Activated naive CD8-positive, alpha-beta T cell treated with anti-CD3 and anti-CD28 coated beads, Interleukin-2, amount 50 U/mL, for 24 hours (primary cell): ENCODE data around the gene TMEM14C.

Source experiments
- ATAC-seq: fragments of 150-1000 bp; cut with Tn5 transposase; one replicate; pipeline ENCODE4 v1.10.0; 2021
- DNase-seq: peaks from one replicate; pipeline ENCODE4 v3.0.0; 2021
- H3K27ac Mint-ChIP-seq: one replicate; pipeline ENCODE4 v1.8.0; 2021; ENCODE audit warnings: mild to moderate bottlenecking, mixed read lengths
- H3K27me3 Mint-ChIP-seq: one replicate; pipeline ENCODE4 v1.8.0; 2021; ENCODE audit warnings: mixed read lengths
- H3K36me3 Mint-ChIP-seq: one replicate; pipeline ENCODE4 v1.8.0; 2021; ENCODE audit warnings: low read depth, mixed read lengths
- H3K4me1 Mint-ChIP-seq: one replicate; pipeline ENCODE4 v1.8.0; 2021; ENCODE audit warnings: mixed read lengths
- H3K4me3 Mint-ChIP-seq: one replicate; pipeline ENCODE4 v1.8.0; 2021; ENCODE audit warnings: mild to moderate bottlenecking, moderate library complexity, mixed read lengths
- H3K9me3 Mint-ChIP-seq: one replicate; pipeline ENCODE4 v1.8.0; 2021; ENCODE audit warnings: mixed read lengths

The TMEM14C gene

DNA sequence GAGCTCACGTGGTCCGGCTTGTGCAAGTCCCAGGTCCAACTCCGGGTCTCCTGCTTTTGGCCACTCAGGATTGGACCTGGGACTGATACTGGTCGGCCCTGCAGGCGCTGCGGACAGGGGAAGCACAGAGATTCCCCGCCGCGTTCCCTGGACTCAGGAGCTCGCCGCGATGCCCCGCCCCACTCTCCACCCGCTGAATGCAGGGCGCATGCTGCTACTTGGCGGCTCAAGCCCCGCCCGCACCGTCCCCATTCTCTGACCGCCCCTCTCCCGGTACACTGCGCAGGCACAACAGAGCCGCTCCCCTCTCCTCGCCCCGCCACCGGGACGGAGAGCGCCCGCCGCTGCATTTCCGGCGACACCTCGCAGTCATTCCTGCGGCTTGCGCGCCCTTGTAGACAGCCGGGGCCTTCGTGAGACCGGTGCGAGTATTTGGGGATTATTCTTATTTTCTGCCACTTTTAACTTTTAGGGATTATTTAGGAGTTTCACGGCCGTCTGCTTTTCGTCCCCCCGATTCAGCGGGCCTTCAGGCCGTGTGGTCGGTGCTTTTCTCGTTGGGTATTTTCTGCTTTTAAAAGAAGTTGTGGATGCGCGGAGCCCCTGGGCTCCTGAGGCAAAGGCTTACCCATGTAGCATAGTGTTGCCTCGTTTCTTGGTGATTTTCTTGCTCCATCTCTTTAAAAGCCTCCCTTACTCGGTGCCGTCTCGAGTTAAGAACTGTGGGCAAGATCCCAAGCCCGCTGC is at the start of gene TMEM14C:
TMEM14C (plus strand) TSS at position 251 of the 747 bp plus-strand sequence. CDS start 1,544 bp downstream, outside the sequence.
- Mint-ChIP-seq H3K9me3 (peaks cover 9% of the 10 kb centered on the region), H3K36me3 (peaks cover 25% of the 10 kb centered on the region), H3K4me3 (peak within 1 kb of the TSS; percentile 91), H3K27ac (peak within 1 kb of the TSS; percentile 91), H3K4me1 (peaks cover 57% of the 10 kb centered on the region), H3K27me3 (no peaks in the 10 kb centered on the region)
- ATAC-seq (peak; percentile 97), DNase-seq (peak; percentile 92)

DNA sequence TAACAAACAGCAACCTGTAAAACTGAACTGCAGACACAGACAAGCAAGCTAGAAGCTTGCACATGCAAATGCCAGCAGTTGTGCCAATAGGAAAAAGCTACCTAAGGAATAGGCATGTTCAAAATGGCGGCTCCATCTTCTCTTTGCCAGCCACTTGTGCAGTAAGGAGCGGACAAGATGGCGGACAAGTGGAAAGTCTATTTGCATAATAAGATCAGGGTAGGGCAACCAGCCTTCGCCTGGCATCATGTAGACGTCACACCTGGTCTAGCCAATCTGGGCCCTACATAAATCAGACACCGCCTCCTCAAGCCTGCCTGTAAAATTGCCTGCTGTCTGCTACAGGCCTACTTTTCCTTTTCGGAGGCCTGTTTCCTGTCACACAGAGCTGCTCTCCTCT is 46.5 kb upstream of the TMEM14C start:
- ATAC-seq (no peak), DNase-seq (no peak)
- H3K27ac Mint-ChIP-seq, result no peak overlapping the region
- no peak overlapping the region for H3K4me3 Mint-ChIP-seq
- peaks cover 7% of the 10 kb centered on the region for H3K27me3 Mint-ChIP-seq
- H3K36me3 Mint-ChIP-seq, result no peaks in the 10 kb centered on the region
- H3K9me3 Mint-ChIP-seq, result no peaks in the 10 kb centered on the region
- peaks cover 3% of the 10 kb centered on the region for H3K4me1 Mint-ChIP-seq

DNA sequence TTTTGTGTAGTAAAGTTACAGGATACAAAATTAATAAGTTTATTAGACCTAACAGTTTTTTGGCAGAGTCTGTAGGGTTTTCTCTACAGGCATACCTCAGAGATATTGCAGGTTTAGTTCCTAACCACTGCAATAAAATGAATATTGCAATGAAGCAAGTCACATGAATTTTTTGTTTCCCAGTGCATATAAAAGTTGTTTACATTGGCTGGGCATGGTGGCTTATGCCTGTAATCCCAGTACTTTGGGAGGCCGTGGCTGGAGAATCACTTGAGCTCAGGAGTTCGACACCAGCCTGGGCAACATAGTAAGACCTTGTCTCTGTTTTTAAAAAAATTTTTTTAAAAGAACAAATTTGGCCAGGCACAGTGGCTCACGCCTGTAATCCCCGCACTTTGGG is 44.4 kb upstream of the TMEM14C start:
- ATAC-seq, result no peak
- no peak overlapping the region for H3K4me3 Mint-ChIP-seq
- peaks cover 21% of the 10 kb centered on the region for H3K4me1 Mint-ChIP-seq
- DNase-seq, result no peak
- peaks cover 4% of the 10 kb centered on the region for H3K27me3 Mint-ChIP-seq
- H3K9me3 Mint-ChIP-seq, result no peaks in the 10 kb centered on the region
- H3K36me3 Mint-ChIP-seq, result no peaks in the 10 kb centered on the region
- no peak overlapping the region for H3K27ac Mint-ChIP-seq

DNA sequence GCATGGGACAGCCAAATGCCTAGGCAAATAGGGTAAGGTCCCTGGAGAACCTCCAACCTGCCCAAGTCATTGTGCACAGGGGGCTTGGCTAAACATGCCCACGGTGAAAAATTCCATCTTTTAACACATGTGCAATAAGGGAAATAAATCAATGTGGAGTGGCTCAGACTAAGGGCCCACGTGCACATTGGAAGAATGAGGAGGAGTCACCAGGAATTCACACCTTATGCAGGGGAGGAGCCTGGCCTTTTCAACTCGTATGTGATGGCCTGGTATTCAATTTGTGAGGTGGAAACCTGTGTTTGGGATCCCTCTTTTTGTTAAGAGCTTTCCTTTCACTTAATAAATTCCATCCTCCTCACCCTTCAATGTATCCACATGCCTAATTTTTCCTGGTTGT is 41.1 kb upstream of the TMEM14C start:
- peaks cover 2% of the 10 kb centered on the region for H3K27me3 Mint-ChIP-seq
- H3K9me3 Mint-ChIP-seq, result no peaks in the 10 kb centered on the region
- H3K4me3 Mint-ChIP-seq, result no peak overlapping the region
- DNase-seq, result no peak
- H3K36me3 Mint-ChIP-seq, result no peaks in the 10 kb centered on the region
- ATAC-seq, result no peak
- H3K4me1 Mint-ChIP-seq, result peaks cover 48% of the 10 kb centered on the region
- no peak overlapping the region for H3K27ac Mint-ChIP-seq

DNA sequence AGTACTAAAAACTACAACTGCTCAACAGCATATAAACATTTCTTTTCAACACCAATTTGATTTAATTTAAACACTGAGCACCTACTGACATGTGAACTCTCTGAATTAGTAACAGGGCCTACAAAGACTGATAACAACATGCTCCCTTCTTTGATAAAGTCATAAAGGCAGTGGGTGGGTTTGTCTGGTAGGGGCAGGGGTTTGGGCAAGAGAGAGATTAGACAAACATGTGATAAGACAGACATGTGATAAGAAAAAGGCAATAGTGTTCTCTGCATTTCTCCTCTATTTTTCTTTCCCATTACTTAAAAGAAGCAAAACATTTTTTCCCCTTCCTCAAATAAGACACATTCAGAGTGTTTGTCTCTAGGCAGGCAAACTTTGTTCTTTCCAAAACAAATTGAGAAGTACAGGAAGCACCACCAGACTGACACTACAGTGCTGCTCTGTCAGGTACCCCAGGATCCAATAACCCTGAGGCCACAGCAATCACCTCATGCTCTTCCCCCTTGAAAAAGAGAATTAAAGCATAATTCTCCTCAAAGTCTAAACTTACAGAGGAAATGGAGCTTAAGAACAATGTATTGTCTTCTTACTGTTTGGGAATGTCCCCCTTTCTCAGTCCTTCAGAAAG is 40.4 kb upstream of the TMEM14C start:
- Mint-ChIP-seq H3K36me3 (no peaks in the 10 kb centered on the region), H3K4me3 (no peak overlapping the region), H3K27ac (peak overlapping the region; percentile 74), H3K27me3 (peaks cover 2% of the 10 kb centered on the region), H3K9me3 (no peaks in the 10 kb centered on the region), H3K4me1 (peaks cover 48% of the 10 kb centered on the region)
- DNase-seq (no peak), ATAC-seq (no peak)

DNA sequence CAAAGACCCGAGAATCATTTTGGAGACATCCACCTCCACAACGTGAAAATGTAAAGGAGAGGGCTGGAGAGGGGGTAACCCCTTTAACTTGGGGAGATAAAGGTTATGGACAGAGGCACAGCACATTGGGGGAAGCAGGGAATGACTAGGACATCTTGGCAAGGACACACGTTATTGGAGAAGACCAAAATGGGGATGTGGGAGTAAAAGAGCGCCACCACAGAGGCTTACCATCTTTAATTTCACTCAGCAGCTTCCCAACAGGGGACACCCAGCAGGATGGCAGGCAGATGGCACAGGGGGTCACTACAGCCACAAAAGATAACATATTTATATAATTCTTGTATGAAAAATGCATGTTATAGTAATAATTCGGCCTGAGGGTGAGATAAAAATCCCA is 38.3 kb upstream of the TMEM14C start:
- H3K36me3 Mint-ChIP-seq, result no peaks in the 10 kb centered on the region
- H3K4me1 Mint-ChIP-seq, result peaks cover 47% of the 10 kb centered on the region
- H3K9me3 Mint-ChIP-seq, result no peaks in the 10 kb centered on the region
- H3K27ac Mint-ChIP-seq, result peak overlapping the region; percentile 59
- peaks cover 2% of the 10 kb centered on the region for H3K27me3 Mint-ChIP-seq
- no peak for DNase-seq
- no peak for ATAC-seq
- peak overlapping the region; percentile 2 for H3K4me3 Mint-ChIP-seq

DNA sequence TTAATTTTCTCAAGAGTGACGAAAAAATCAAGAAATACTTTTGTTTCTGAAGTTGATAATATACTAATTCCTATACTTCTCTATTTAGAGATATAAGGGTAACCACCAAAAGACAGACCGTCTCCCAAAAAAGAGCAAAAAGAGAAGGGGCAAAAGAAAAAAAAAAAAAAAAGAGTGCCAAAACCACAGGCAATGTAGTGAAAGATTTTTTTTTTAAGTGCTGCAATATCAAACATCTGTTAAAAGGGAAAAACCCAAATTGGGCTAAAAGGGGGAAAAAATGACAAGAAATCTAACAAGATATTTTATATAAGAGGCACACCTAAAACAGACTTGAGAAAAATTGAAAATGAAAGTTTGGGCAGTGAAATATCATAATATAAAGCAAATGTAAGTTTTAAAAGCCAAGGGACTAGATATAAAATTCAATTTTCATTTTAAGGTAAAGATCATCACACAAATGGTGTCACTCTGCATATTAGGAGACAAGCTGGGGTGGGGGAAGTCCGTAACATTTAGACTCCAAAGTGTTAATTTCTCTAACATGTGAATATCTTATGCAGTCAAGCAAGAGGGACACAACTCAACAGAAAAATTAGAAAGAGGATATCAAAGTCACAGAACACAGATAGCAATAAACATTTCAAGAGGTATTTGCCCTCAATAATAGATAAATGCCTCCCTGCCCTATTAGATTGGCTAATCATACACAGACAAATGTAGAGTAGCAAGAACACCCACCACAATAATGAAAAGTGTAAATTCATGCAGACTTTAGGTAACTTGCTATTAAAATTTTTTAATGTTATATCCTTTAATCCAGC is 37.6 kb upstream of the TMEM14C start:
- Mint-ChIP-seq H3K4me1 (peaks cover 46% of the 10 kb centered on the region), H3K27me3 (no peaks in the 10 kb centered on the region), H3K27ac (peak overlapping the region; percentile 59), H3K4me3 (peak overlapping the region; percentile 2), H3K9me3 (no peaks in the 10 kb centered on the region), H3K36me3 (no peaks in the 10 kb centered on the region)
- ATAC-seq, result peak; percentile 74
- DNase-seq, result no peak

DNA sequence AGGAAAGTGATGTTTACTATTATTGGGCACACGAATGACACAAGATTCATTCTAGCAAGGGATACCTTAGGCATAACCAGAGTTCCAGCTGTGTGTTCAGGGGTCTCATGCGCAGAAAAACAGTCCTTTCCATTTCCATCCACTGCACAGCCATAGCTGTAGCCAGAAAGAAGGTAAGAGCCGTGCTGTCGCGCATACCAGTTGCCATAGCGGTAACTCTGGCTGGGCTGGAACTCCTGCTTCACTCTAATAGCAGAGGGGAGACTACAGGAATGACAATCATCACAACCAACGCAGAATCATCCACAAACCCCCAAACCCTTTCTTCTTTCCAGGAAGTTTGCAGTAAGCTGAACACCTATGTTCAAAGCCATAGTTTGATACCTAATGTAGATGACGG is 36.0 kb upstream of the TMEM14C start:
- Mint-ChIP-seq H3K4me1 (peaks cover 43% of the 10 kb centered on the region), H3K27ac (no peak overlapping the region), H3K4me3 (no peak overlapping the region), H3K9me3 (no peaks in the 10 kb centered on the region), H3K36me3 (no peaks in the 10 kb centered on the region), H3K27me3 (no peaks in the 10 kb centered on the region)
- ATAC-seq (no peak), DNase-seq (no peak)

DNA sequence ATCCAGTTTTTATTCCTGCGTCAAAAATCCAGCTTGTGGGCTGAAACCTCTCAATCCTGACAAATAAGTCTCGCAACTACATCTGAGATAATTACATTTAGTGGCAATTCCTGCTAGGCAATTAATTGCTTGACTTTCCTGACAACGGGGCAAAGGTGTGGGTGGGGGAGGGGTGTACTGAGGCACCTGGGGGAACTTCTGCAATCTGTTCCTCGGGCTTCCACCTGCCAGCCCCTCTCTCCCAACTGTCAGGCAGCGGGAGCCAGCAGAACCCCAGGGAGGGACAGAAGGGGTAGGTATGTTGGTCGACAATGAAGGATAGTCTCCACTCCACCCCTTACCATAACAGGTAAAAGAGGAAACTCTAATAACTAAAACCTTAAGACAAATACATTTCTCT is 35.3 kb upstream of the TMEM14C start:
- Mint-ChIP-seq H3K27me3 (no peaks in the 10 kb centered on the region), H3K4me3 (no peak overlapping the region), H3K36me3 (peaks cover 1% of the 10 kb centered on the region), H3K27ac (no peak overlapping the region), H3K4me1 (peaks cover 38% of the 10 kb centered on the region), H3K9me3 (no peaks in the 10 kb centered on the region)
- no peak for ATAC-seq
- no peak for DNase-seq

DNA sequence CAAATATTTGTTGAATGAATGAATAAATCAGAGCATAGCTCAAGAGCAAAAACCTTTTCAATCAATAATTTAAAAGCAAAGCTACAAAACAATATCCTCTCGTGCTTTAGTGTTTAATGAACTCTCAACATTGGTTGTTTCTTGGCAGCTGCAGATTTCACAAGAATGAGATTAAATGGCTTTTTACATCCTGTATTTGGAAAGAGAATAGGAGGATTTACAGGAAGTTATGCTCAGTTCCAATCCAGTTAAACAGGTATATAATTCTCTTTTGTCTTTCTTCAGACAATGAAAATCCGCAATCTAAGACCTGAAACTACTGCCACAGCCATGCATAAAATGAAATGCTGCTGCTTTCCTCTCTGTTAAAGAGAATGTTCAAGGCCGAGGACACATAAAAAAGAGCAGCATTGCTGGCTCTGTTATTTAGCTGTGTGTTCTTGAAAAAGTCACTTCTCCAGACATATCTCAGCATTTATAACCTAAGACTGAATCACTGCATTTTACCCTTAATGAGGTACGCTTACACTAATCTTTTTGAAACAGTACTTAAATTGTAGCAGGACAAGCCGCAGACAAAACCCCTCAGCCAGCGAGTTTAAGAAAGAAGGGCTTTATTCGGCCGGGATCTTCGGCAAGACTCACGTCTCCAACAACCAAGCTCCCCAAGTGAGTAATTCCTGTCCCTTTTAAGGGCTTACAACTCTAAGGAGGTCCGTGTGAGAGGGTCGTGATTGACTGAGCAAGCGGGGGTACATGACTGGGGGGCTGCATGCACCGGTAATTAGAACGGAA is 32.0 kb upstream of the TMEM14C start:
- no peak for DNase-seq
- Mint-ChIP-seq H3K9me3 (peaks cover 3% of the 10 kb centered on the region), H3K36me3 (peaks cover 22% of the 10 kb centered on the region), H3K27me3 (peaks cover 3% of the 10 kb centered on the region), H3K27ac (no peak overlapping the region), H3K4me1 (peaks cover 25% of the 10 kb centered on the region), H3K4me3 (no peak overlapping the region)
- no peak for ATAC-seq

DNA sequence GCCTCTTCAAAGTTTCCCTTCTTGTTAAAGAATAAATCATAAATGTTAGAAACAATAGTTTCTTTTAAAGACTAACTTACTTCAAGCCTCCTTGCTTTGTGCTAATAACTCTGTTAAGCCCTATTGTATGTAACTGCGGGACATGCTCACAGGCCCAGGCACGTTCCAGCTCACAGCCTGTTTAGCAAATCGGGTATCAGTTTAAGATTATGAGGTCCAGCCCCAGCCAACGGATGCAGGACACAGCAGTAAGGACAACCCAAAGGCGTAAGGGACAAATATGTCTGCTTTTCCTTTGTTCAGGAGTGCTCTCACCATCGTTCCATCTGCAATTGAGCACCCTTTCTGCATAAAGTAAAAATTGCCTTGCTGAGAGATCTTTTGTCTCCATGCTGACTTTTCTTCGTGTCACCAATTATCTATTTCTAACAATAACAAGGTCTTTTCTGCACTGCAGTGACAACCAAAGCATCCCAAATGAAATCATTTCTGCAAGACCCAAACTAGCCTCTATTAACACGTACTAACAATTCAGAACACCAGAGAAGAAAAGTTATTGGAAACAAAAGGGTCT is 29.8 kb upstream of the TMEM14C start:
- H3K27ac Mint-ChIP-seq, result peak overlapping the region; percentile 100
- peaks cover 35% of the 10 kb centered on the region for H3K36me3 Mint-ChIP-seq
- H3K4me1 Mint-ChIP-seq, result peaks cover 41% of the 10 kb centered on the region
- DNase-seq (no peak), ATAC-seq (no peak)
- H3K9me3 Mint-ChIP-seq, result peaks cover 3% of the 10 kb centered on the region
- H3K27me3 Mint-ChIP-seq, result peaks cover 3% of the 10 kb centered on the region
- peak overlapping the region; percentile 89 for H3K4me3 Mint-ChIP-seq

DNA sequence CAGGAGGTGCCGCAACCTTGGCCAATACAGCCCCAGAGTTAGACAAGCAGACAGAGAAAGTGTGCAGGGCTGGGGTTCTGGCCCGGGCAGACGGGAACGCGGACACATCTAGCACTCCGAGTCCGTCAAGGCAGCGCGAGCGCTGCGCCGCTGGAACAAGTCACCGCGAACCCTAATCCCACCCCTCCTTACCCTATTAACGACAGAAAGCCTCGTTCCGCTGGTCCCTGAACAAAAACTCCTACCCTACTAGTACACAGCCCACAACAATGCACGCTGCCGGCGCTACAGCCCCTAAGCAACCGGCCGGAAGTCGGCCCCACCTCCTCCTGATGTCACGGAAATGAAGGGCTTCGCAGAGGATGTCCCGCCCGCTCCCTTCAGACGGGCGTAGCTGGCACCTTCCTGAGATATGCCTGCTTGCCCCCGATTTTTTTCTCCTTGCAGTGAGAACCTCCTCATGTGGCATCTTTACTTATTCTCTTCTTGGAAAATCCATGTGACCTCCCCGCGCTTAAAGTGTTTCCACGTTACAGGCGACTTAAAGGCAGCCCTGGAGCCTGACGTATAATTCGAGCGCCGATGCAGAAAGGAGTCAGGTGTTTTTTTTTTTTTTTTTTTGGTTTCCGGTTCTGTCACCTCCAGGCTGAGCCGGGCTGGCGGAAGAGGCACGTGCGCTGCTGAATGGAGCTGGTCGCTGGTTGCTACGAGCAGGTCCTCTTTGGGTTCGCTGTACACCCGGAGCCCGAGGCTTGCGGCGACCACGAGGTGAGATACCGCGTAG is 28.4 kb upstream of the TMEM14C start, which contains the start of the genes C6orf52 and PAK1IP1:
C6orf52 (minus strand) TSS at position 315 of the 784 bp plus-strand sequence. CDS start 7,066 bp downstream, outside the sequence.
PAK1IP1 (plus strand) TSS at position 671 of the 784 bp plus-strand sequence; CDS start at position 685, 14 bp downstream.
- Mint-ChIP-seq H3K27me3 (peaks cover 3% of the 10 kb centered on the region), H3K9me3 (peaks cover 3% of the 10 kb centered on the region), H3K4me1 (peaks cover 52% of the 10 kb centered on the region), H3K36me3 (peaks cover 47% of the 10 kb centered on the region), H3K27ac (peak within 1 kb of the TSS; percentile 100), H3K4me3 (peak within 1 kb of the TSS; percentile 89)
- ATAC-seq, result peak; percentile 96
- peak; percentile 93 for DNase-seq

DNA sequence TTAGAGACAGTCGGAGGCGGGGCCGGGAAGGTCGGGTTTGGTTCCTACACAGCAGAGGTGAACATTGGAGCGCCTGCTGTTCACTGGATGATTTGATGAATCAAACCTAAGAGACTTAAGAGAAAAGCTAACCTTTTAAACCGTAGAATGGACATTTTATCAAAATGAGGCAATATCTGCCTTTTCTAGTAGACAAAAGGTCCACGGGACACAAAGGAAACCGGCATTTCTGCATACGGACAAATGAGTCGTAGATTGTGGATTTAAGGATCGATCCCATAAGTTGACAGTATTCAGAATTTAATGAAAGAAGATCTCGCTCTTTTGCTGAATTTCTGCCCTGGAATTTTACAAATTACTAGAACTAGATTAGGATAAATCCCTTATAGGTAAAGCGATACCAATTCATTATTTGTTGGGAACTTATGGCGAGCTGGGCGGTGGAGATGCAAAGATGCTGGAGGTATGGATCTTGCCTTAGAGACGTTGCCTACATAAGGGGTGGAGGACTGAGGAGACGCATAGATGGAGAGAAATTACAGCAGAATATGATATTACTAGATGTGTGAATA is 27.7 kb upstream of the TMEM14C start:
- Mint-ChIP-seq H3K27ac (peak overlapping the region; percentile 100), H3K9me3 (peaks cover 3% of the 10 kb centered on the region), H3K36me3 (peaks cover 52% of the 10 kb centered on the region), H3K4me3 (peak overlapping the region; percentile 89), H3K4me1 (peaks cover 53% of the 10 kb centered on the region), H3K27me3 (peaks cover 3% of the 10 kb centered on the region)
- DNase-seq (no peak), ATAC-seq (no peak)
